NCI-H1930 (cell line): ENCODE results near the gene HIP1.
"Not testable (repeated sequence)": the region's sequence is repeated elsewhere in the genome, so short reads cannot be mapped to it uniquely, and the experiment has no call there.

Experiments used
- DNase-seq, 2 experiments: peaks; one replicate each; lab custom pipeline; 2025; lab: John Stamatoyannopoulos, UW

The HIP1 gene

GRCh38 chr7:75573477-75574019 is 165.2 kb downstream of the HIP1 start:
- DNase-seq, result no peak

- no peak for DNase-seq
These were observed 165.9 kb downstream of the HIP1 start for GRCh38 chr7:75572814-75573213.

GRCh38 chr7:75572396-75572795 is 166.3 kb downstream of the HIP1 start:
- no peak for DNase-seq

GRCh38 chr7:75571209-75571608 is 167.5 kb downstream of the HIP1 start:
- no peak for DNase-seq

- not testable (repeated sequence) for DNase-seq
These were observed 169.0 kb downstream of the HIP1 start for GRCh38 chr7:75569629-75570282.

- no peak for DNase-seq
These were observed 170.7 kb downstream of the HIP1 start for GRCh38 chr7:75567948-75568595.

GRCh38 chr7:75565132-75565837 is 173.5 kb downstream of the HIP1 start:
- DNase-seq, result no peak

GRCh38 chr7:75563171-75563570 is 175.6 kb downstream of the HIP1 start:
- DNase-seq, result no peak

GRCh38 chr7:75559976-75560365 is 178.8 kb downstream of the HIP1 start:
- DNase-seq, result no peak

- DNase-seq, result no peak
These were observed 179.3 kb downstream of the HIP1 start for GRCh38 chr7:75559355-75559975.

GRCh38 chr7:75556835-75557234 is 181.9 kb downstream of the HIP1 start:
- DNase-seq, result not testable (repeated sequence)

- DNase-seq, result no peak
These were observed 183.0 kb downstream of the HIP1 start for GRCh38 chr7:75555736-75556135.

GRCh38 chr7:75546237-75547015 is 192.3 kb downstream of the HIP1 start:
- DNase-seq, result no peak

- no peak for DNase-seq
These were observed 201.0 kb downstream of the HIP1 start for GRCh38 chr7:75537731-75538130.

GRCh38 chr7:75536940-75537538 is 201.7 kb downstream of the HIP1 start:
- no peak for DNase-seq

GRCh38 chr7:75536491-75536890 is 202.2 kb downstream of the HIP1 start:
- DNase-seq, result no peak

GRCh38 chr7:75534727-75535307 is 203.9 kb downstream of the HIP1 start:
- DNase-seq, result no peak

GRCh38 chr7:75533926-75534325 is 204.8 kb downstream of the HIP1 start:
- DNase-seq, result no peak

GRCh38 chr7:75532639-75533038 is 206.1 kb downstream of the HIP1 start:
- DNase-seq, result no peak

GRCh38 chr7:75531359-75531821 is 207.4 kb downstream of the HIP1 start:
- DNase-seq, result no peak

- not testable (repeated sequence) for DNase-seq
These were observed 211.5 kb downstream of the HIP1 start for GRCh38 chr7:75527224-75527722.
